H1 (cell line): ENCODE results near the gene PARM1. TPM values are rescaled to one million over a fixed set of nuclear protein-coding genes. Genes with fewer than 3 reads are reported as not detected.

ENCODE experiments used
- CTCF ChIA-PET: fragments of 300-600 bp; sonication (Branson Sonifier 250); formaldehyde crosslinking; loops from one replicate; lab custom pipeline; 2021; ENCODE audit not compliant: partially characterized antibody; lab: Charles Lee
- POLR2A ChIA-PET: fragments of 300-600 bp; sonication (Branson Sonifier 250); formaldehyde crosslinking; loops from one replicate; lab custom pipeline; 2021; ENCODE audit warnings: inconsistent platforms; ENCODE audit not compliant: partially characterized antibody; lab: Charles Lee
- DNase-seq, 2 experiments: peaks; one replicate each; pipeline versions ENCODE4 v3.0.0 to v3.0.0-alpha.2; 2010 to 2022; ENCODE audit warnings: low spot score in 2 of 2, low read depth in 1 of 2, mixed read lengths in 1 of 2
- FAIRE-seq: peaks from 2 replicates; lab custom pipeline; 2011; peaks lifted over from hg19 to GRCh38; lab: Jason Lieb, UNC
- H2AFZ ChIP-seq: 2 replicates; pipeline ENCODE4 v1.8.1; 2012; ENCODE audit warnings: low read length, inconsistent platforms
- H2AK5ac ChIP-seq: 2 replicates; pipeline ENCODE4 v1.6.1; 2013; ENCODE audit warnings: low read depth, low read length
- H2BK120ac ChIP-seq: replicated peaks from 2 replicates; pipeline ENCODE3; 2013; ENCODE audit warnings: low read depth, low read length, inconsistent platforms
- H2BK12ac ChIP-seq: 2 replicates; pipeline ENCODE4 v1.6.1; 2013; ENCODE audit warnings: low read depth, low read length
- H2BK15ac ChIP-seq: 2 replicates; pipeline ENCODE4 v1.6.1; 2013; ENCODE audit warnings: low read length
- H2BK20ac ChIP-seq: 2 replicates; pipeline ENCODE4 v1.6.1; 2013; ENCODE audit warnings: low read length
- H2BK5ac ChIP-seq: 2 replicates; pipeline ENCODE4 v1.6.1; 2013; ENCODE audit warnings: low read depth, low read length
- H3K14ac ChIP-seq: 2 replicates; pipeline ENCODE4 v1.6.1; 2013; ENCODE audit warnings: inconsistent platforms; ENCODE audit not compliant: insufficient read length
- H3K18ac ChIP-seq: 2 replicates; pipeline ENCODE4 v1.6.1; 2013; ENCODE audit warnings: low read length; ENCODE audit errors: extremely low read depth
- H3K23ac ChIP-seq: 2 replicates; pipeline ENCODE4 v1.6.1; 2013; ENCODE audit warnings: inconsistent platforms; ENCODE audit not compliant: insufficient read length
- H3K23me2 ChIP-seq: 2 replicates; pipeline ENCODE4 v1.6.1; 2013; ENCODE audit warnings: low read depth, low read length
- H3K27ac ChIP-seq: 2 replicates; pipeline ENCODE4 v1.6.1; 2011; ENCODE audit warnings: low read depth, low read length, inconsistent platforms
- H3K27me3 ChIP-seq, 4 experiments: replicated peaks in 1 of 4; 1 replicate in 1 of 4; 2 replicates in 3 of 4; pipeline versions ENCODE4 v1.6.1 to v1.8.1; 2011 to 2013; ENCODE audit warnings: low read length in 3 of 4, mild to moderate bottlenecking in 3 of 4, inconsistent platforms in 2 of 4, mixed read lengths in 2 of 4, moderate library complexity in 1 of 4; ENCODE audit not compliant: control insufficient read depth in 3 of 4, insufficient read depth in 3 of 4; ENCODE audit errors: extremely low read depth in 1 of 4
- H3K36me3 ChIP-seq, 4 experiments: 2 replicates each; pipeline versions ENCODE4 v1.6.1 to v1.8.1; 2011 to 2013; ENCODE audit warnings: mild to moderate bottlenecking in 4 of 4, low read length in 3 of 4, moderate library complexity in 2 of 4, control low read depth in 1 of 4, inconsistent platforms in 1 of 4; ENCODE audit not compliant: insufficient read depth in 4 of 4, control insufficient read depth in 2 of 4
- H3K4ac ChIP-seq: replicated peaks from 2 replicates; pipeline ENCODE3; 2013; ENCODE audit warnings: low read length, low read depth, mixed read lengths, inconsistent platforms; ENCODE audit not compliant: insufficient read length
- H3K4me1 ChIP-seq, 4 experiments: replicated peaks in 1 of 4; 1 replicate in 1 of 4; 2 replicates in 3 of 4; pipeline versions ENCODE4 v1.6.1 to v1.8.1; 2011 to 2013; ENCODE audit warnings: low read length in 3 of 4, inconsistent platforms in 2 of 4, mixed read lengths in 1 of 4; ENCODE audit not compliant: insufficient read depth in 4 of 4, control insufficient read depth in 3 of 4
- H3K4me2 ChIP-seq, 2 experiments: 2 replicates each; pipeline versions ENCODE4 v1.6.1 to v1.8.1; 2011 to 2013; ENCODE audit warnings: low read depth in 2 of 2, low read length in 2 of 2, control low read depth in 1 of 2, inconsistent platforms in 1 of 2, mild to moderate bottlenecking in 1 of 2; ENCODE audit not compliant: insufficient read depth in 1 of 2
- H3K4me3 ChIP-seq, 4 experiments: fragments of 200-600, 300-600 bp in 1 of 4; sonication (generic), shearing (Covaris generic), sonication (Bioruptor Twin) in 1 of 4; 2 replicates each; pipeline versions ENCODE4 v1.5.1 to v1.8.1; 2011 to 2016; ENCODE audit warnings: low read length in 4 of 4, low read depth in 3 of 4, control low read depth in 2 of 4, inconsistent platforms in 2 of 4, mild to moderate bottlenecking in 2 of 4, mixed read lengths in 1 of 4, moderate library complexity in 1 of 4; ENCODE audit not compliant: insufficient read depth in 2 of 4; ENCODE audit errors: extremely low read depth in 1 of 4
- H3K56ac ChIP-seq: replicated peaks from 2 replicates; pipeline ENCODE3; 2013; ENCODE audit warnings: low read depth, mild to moderate bottlenecking, mixed read lengths, low read length, inconsistent platforms; ENCODE audit not compliant: insufficient read length
- H3K79me1 ChIP-seq: 2 replicates; pipeline ENCODE4 v1.6.1; 2013; ENCODE audit warnings: low read depth, low read length, control low read depth
- H3K79me2 ChIP-seq, 2 experiments: 2 replicates each; pipeline versions ENCODE4 v1.6.1 to v1.8.1; 2012 to 2013; ENCODE audit warnings: low read length in 2 of 2, mild to moderate bottlenecking in 2 of 2, inconsistent platforms in 1 of 2; ENCODE audit not compliant: insufficient read depth in 2 of 2, control insufficient read depth in 1 of 2
- H3K9ac ChIP-seq, 4 experiments: replicated peaks in 1 of 4; 1 replicate in 1 of 4; 2 replicates in 3 of 4; pipeline versions ENCODE4 v1.6.1 to v1.8.1; 2011 to 2013; ENCODE audit warnings: low read depth in 3 of 4, low read length in 3 of 4, control low read depth in 2 of 4, mild to moderate bottlenecking in 2 of 4, moderate library complexity in 2 of 4, inconsistent platforms in 1 of 4; ENCODE audit errors: extremely low read depth in 1 of 4
- H3K9me3 ChIP-seq, 2 experiments: 2 replicates each; pipeline versions ENCODE4 v1.6.1 to v1.8.1; 2012 to 2013; ENCODE audit warnings: mild to moderate bottlenecking in 2 of 2, moderate library complexity in 2 of 2, control low read depth in 1 of 2, inconsistent platforms in 1 of 2, low read depth in 1 of 2, low read length in 1 of 2, mixed read lengths in 1 of 2; ENCODE audit not compliant: insufficient read depth in 2 of 2
- H4K20me1 ChIP-seq, 2 experiments: replicated peaks in 1 of 2; 2 replicates each; pipeline versions ENCODE3 to v1.8.1; 2011 to 2013; ENCODE audit warnings: inconsistent platforms in 2 of 2, low read length in 2 of 2, mild to moderate bottlenecking in 1 of 2; ENCODE audit not compliant: insufficient read depth in 2 of 2, control insufficient read depth in 1 of 2
- H4K5ac ChIP-seq: 2 replicates; pipeline ENCODE4 v1.6.1; 2013; ENCODE audit warnings: low read length, low read depth, mixed read lengths, inconsistent platforms; ENCODE audit not compliant: insufficient read length
- H4K8ac ChIP-seq: 2 replicates; pipeline ENCODE4 v1.8.0; 2013; ENCODE audit warnings: mild to moderate bottlenecking, moderate library complexity, low read length, inconsistent platforms; ENCODE audit not compliant: insufficient read depth; ENCODE audit errors: extremely low read depth
- H4K91ac ChIP-seq: replicated peaks from 2 replicates; pipeline ENCODE3; 2013; ENCODE audit warnings: low read length, mixed read lengths, inconsistent platforms; ENCODE audit not compliant: insufficient read length
- BACH1 ChIP-seq: IDR thresholded peaks from 2 replicates; pipeline ENCODE4 v1.6.1; 2012; ENCODE audit warnings: low read length, improper control_type of control experiment
- CTCF ChIP-seq, 3 experiments: IDR thresholded peaks; 1 replicate in 2 of 3; 2 replicates in 1 of 3; pipeline versions ENCODE4 v1.5.1 to v1.6.1; 2011; ENCODE audit warnings: low read length in 3 of 3, mild to moderate bottlenecking in 3 of 3, inconsistent platforms in 2 of 3, low read depth in 1 of 3, moderate library complexity in 1 of 3; ENCODE audit not compliant: insufficient read depth in 1 of 3; ENCODE audit errors: control extremely low read depth in 1 of 3
- MAFK ChIP-seq: IDR thresholded peaks from 2 replicates; pipeline ENCODE4 v1.6.1; 2012; ENCODE audit warnings: low read depth, mild to moderate bottlenecking, improper control_type of control experiment, low read length
- NANOG ChIP-seq: IDR thresholded peaks from 2 replicates; pipeline ENCODE4 v1.6.1; 2011; ENCODE audit warnings: low read length, low read depth, mild to moderate bottlenecking, inconsistent platforms; ENCODE audit not compliant: insufficient read depth, poor library complexity, severe bottlenecking
- PHF8 ChIP-seq: fragments of 200-600 bp; sonication (generic); conservative IDR thresholded peaks from 2 replicates; pipeline ENCODE4 v1.7.1; 2012; ENCODE audit warnings: low read depth, mild to moderate bottlenecking, inconsistent platforms, low read length, moderate library complexity
- POU5F1 ChIP-seq: IDR thresholded peaks from 2 replicates; pipeline ENCODE4 v1.6.1; 2011; ENCODE audit warnings: low read depth, mild to moderate bottlenecking, low read length, moderate library complexity
- RAD21 ChIP-seq, 2 experiments: IDR thresholded peaks in 1 of 2; conservative IDR thresholded peaks in 1 of 2; 2 replicates each; pipeline ENCODE4 v1.6.1; 2011; ENCODE audit warnings: low read depth in 2 of 2, low read length in 2 of 2, improper control_type of control experiment in 1 of 2, inconsistent platforms in 1 of 2, mild to moderate bottlenecking in 1 of 2, moderate library complexity in 1 of 2
- RNF2 ChIP-seq: fragments of 200-900, 300-1000 bp; sonication (generic); IDR thresholded peaks from 2 replicates; pipeline ENCODE4 v1.7.1; 2016; ENCODE audit warnings: borderline replicate concordance, low read depth, mild to moderate bottlenecking, antibody characterized with exemption, low read length; ENCODE audit not compliant: poor library complexity, severe bottlenecking; ENCODE audit errors: missing control alignments
- SP1 ChIP-seq: IDR thresholded peaks from 2 replicates; pipeline ENCODE4 v1.6.1; 2011; ENCODE audit warnings: low read depth, low read length
- YY1 ChIP-seq: IDR thresholded peaks from 2 replicates; pipeline ENCODE4 v1.6.1; 2011; ENCODE audit warnings: low read depth, mild to moderate bottlenecking, low read length
- WGBS, 2 experiments: shearing (Covaris generic) in 1 of 2; methylation state at CpG; one replicate each; pipeline versions ENCODE4 v1.1.6 to v1.1.7; 2013 to 2015; ENCODE audit warnings: low lambda C conversion rate in 2 of 2, mixed read lengths in 2 of 2, inconsistent platforms in 1 of 2, low coverage in 1 of 2, missing lambda C conversion rate in 1 of 2; ENCODE audit not compliant: insufficient replicate concordance in 2 of 2, insufficient coverage in 1 of 2, insufficient read length in 1 of 2; ENCODE audit errors: extremely low coverage in 1 of 2, missing lambda C conversion rate in 1 of 2; 5-methylcytosine and 5-hydroxymethylcytosine counted together
- polyA plus RNA-seq, 7 experiments: library from polyadenylated mRNA; depleted of rRNA in 3 of 7; stranded (reverse) in 5 of 7; unstranded in 2 of 7; fragments of >200 nt in 5 of 7; fragments of 200-250 nt in 2 of 7; gene quantifications; 1 replicate in 5 of 7; 2 replicates in 1 of 7; 4 replicates in 1 of 7; pipeline versions ENCODE4 v1.2.1 to v1.2.3, GENCODE V29; 2011 to 2013; ENCODE audit warnings: missing spikeins in 2 of 7, mixed read lengths in 2 of 7
- total RNA-seq: library from RNA; stranded (reverse); fragmentation: NEBNext Ultra II Directional; extraction: Animal tissue kit (Norgen Biotek cat#: 25700); gene quantifications from 2 replicates; pipeline ENCODE4 v1.2.1, GENCODE V29; 2021

Gene PARM1
- total and polyA plus RNA-seq, 2 of the 8 experiments (the other 6 are each of a cell fraction or from before 2014, with no cell fraction given) = 2.0 to 5.3 TPM

- ChIA-PET CTCF (no interaction called here), POLR2A (no interaction called here)
- Histone ChIP-seq H3K23me2 (no peaks in the 10 kb centered on the region), H2BK15ac (no peak overlapping the region), H4K8ac (no peak overlapping the region), H4K5ac (no peak overlapping the region), H3K18ac (no peak overlapping the region), H3K14ac (no peak overlapping the region), H4K91ac (no peak overlapping the region), H3K79me1 (no peaks in the 10 kb centered on the region), H2BK5ac (no peak overlapping the region), H3K27ac (no peak overlapping the region), H2BK120ac (no peak overlapping the region), H3K4me3 (no peak overlapping the region), H3K36me3 (no peaks in the 10 kb centered on the region), H2AFZ (no peak overlapping the region), H3K79me2 (no peaks in the 10 kb centered on the region), H2BK20ac (no peak overlapping the region), H3K9me3 (no peaks in the 10 kb centered on the region), H3K9ac (no peak overlapping the region), H3K23ac (no peak overlapping the region), H3K4me2 (no peak overlapping the region), H3K27me3 (peaks cover 0 to 1% (median 0%) of the 10 kb centered on the region in 4 experiments; a peak in 1 of 7 replicates), H3K56ac (no peak overlapping the region), H3K4me1 (no peaks in the 10 kb centered on the region), H3K4ac (no peak overlapping the region), H2AK5ac (no peak overlapping the region), H2BK12ac (no peak overlapping the region), H4K20me1 (no peaks in the 10 kb centered on the region)
- WGBS, 2 experiments = 90% methylated on average over 2 of the region's 2 CpGs; no CpG with 5 or more reads in 1 of the 2 experiments
- FAIRE-seq (no peak), DNase-seq (no peak)
- no peak for TF ChIP-seq RNF2
- TF ChIP-seq RAD21 (IDR thresholded peaks at IDR 0.05 in 1 of 2, conservative IDR thresholded peaks at IDR 0.05 in 1 of 2; ENCODE audit: low read depth in 2 of 2, low read length in 2 of 2) = no peak
- TF ChIP-seq MAFK = no peak
- no peak for TF ChIP-seq PHF8
- no peak for TF ChIP-seq POU5F1
- no peak for TF ChIP-seq CTCF (IDR thresholded peaks at IDR 0.05; ENCODE audit: control extremely low read depth in 1 of 3, insufficient read depth in 1 of 3, low read depth in 1 of 3, low read length in 3 of 3)
- no peak for TF ChIP-seq NANOG
- no peak for TF ChIP-seq YY1
- no peak for TF ChIP-seq SP1
- TF ChIP-seq BACH1 = no peak
These were observed 32.1 kb upstream of the PARM1 start for GRCh38 chr4:74900862-74901261.
